ENCODE data around the gene TTC19.

The TTC19 gene

DNA sequence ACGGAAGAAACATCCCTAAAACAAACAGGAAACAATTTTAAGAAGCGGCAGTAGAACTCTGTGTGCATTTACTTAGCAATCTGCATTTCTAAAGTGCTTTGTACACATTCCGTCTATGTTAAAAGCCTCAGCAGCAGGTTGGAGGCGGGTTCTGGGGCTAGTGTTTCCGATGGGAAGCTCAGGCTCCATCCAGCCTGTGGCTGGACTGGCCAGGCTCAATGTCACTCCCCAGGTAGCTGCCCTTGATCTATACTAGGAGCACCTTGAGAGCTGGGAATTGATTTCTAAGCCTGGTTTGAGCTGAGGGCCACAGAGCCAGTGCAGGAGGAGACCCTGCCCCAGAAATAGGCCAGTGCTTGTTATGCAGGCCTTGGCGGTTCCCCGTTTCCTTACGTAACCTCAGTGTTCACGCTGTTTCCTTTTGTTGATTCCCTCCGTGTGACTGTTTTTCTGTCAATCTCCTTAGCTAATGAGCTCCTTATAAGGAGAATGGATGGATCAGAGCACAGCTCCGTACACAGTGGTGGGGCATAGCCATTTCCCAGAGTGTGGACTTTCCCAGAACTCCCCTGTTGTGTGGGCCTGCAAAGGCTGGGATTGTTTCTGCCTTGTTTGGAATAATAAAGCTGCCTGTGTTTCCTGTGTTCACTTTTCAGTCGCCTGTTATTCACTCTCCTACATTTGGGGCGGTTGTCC, 33.3 kb upstream of the TTC19 start:
- TF ChIP-seq, protein P1, sequence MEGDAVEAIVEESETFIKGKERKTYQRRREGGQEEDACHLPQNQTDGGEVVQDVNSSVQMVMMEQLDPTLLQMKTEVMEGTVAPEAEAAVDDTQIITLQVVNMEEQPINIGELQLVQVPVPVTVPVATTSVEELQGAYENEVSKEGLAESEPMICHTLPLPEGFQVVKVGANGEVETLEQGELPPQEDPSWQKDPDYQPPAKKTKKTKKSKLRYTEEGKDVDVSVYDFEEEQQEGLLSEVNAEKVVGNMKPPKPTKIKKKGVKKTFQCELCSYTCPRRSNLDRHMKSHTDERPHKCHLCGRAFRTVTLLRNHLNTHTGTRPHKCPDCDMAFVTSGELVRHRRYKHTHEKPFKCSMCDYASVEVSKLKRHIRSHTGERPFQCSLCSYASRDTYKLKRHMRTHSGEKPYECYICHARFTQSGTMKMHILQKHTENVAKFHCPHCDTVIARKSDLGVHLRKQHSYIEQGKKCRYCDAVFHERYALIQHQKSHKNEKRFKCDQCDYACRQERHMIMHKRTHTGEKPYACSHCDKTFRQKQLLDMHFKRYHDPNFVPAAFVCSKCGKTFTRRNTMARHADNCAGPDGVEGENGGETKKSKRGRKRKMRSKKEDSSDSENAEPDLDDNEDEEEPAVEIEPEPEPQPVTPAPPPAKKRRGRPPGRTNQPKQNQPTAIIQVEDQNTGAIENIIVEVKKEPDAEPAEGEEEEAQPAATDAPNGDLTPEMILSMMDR (IDR thresholded peaks at IDR 0.05; ENCODE audit: control extremely low read depth, extremely low read depth, low read depth, missing control alignments): no peak
- ChIA-PET CTCF (interaction anchor here (0.8 to 1.4 kb wide), 3 partner anchors 31 to 409 kb away, joined by 3 read pairs; no protein-coding TSS in a partner anchor), POLR2A (no interaction called here)
- DNase-seq (ENCODE audit: extremely low spot score): no peak

DNA sequence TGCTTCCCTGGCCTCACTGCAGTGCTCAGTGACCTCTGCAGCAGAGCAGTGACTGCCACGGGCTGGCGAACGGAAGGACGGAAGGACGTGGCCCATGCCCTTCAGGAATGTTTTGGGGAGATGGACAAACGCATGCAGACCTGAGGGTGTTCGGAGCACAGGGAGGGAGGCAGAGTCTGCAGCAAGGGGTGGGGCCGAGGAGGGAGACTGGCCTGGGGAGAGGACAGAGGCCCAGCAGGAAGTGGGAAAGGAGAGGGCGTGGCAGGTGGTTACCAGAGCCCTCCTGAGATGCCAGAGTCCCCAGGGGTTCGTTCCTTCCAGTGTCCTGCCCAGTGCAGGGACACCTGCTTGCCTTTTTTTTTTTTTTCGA, 32.8 kb upstream of the TTC19 start:
- CTCF ChIA-PET: interaction anchor here (0.8 to 1.4 kb wide), 3 partner anchors 31 to 408 kb away, joined by 3 read pairs; no protein-coding TSS in a partner anchor
- no peak for DNase-seq (ENCODE audit: extremely low spot score)
- POLR2A ChIA-PET: no interaction called here

DNA sequence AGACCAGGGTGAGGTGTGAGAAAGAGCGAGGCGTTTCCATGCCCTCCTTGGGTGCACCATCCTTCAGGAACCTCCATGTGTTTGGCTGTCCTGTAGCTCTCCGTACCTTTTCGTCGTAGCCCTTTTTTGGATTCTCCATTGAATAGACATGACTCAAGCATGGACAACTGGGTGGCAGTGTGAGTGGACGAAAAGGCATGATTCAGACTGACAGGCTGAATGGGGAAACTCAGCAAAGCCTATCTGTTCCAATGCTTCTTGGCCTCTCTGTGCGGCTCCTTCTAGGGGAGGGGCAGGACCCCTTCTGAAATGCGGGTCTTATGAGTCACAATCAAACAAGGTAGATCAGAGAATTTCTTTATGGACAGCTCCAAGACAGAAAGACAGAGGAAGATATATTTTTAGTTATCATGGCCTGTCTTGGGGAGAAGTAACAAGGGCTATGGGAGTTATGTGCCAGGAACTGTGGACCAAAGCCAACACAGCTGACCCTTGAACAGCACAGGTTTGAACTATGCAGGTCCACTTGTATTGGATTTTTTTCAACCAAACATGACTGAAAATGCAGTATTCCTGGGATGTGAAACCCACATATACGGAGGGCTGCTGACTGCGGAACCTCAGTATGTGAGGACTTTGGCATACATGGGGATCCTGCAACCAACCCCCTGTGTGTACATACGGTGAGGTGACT, 31.8 kb upstream of the TTC19 start:
- CTCF ChIA-PET: no interaction called here
- TF ChIP-seq, protein P1 (IDR thresholded peaks at IDR 0.05; ENCODE audit: control extremely low read depth, extremely low read depth, low read depth, missing control alignments): no peak
- POLR2A ChIA-PET: no interaction called here
- no peak for DNase-seq (ENCODE audit: extremely low spot score)

More for the DNA sequence above, 32.8 kb upstream of the TTC19 start:
- TF ChIP-seq, protein P1 (IDR thresholded peaks at IDR 0.05; ENCODE audit: control extremely low read depth, extremely low read depth, low read depth, missing control alignments): no peak

DNA sequence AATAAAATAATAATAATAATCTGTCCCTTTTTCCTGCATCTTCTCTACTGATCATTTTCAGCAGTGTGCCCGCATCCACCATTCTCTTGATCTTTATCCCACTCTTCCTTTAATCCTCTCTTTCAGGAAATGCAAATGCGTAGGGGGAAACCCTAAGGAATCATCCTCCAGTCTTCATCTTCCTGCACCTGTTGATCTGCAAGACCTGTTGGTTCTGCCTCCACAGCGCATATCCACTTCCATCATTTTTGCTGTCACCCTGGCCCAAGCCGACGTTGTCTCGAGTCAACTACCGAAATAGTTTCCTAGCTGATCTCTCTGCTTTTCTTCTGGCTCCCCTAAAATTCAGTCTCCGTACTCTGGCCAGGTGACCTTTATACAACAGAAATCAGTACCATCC, 30.2 kb upstream of the TTC19 start:
- DNase-seq (ENCODE audit: extremely low spot score): no peak
- CTCF ChIA-PET: no interaction called here
- POLR2A ChIA-PET: no interaction called here
- TF ChIP-seq, protein P1 (IDR thresholded peaks at IDR 0.05; ENCODE audit: control extremely low read depth, extremely low read depth, low read depth, missing control alignments): no peak

DNA sequence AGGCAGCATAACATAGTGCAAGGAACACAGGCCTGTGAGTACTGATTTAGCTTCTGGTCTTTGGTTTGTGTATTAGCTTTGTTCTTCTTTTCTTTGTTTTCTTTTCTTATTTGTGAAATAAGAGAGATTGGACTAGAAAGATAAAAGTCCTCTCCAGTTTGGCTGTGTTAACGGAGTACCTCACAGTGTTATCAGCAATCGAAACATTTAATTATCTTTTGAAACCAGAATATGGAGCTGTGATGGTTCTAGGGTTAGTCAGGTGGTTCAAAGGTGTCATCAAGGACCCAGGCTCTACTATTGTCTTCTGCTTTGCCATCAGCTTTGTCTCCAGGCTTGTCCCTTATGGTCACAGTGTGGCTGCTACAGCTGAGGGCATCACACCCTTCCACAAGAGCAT, 29.1 kb upstream of the TTC19 start:
- CTCF ChIA-PET: interaction anchor here (1.0 to 2.0 kb wide), 2 partner anchors 12 to 25 kb away, joined by 4 to 5 read pairs; partner anchors contain the start of gene ADORA2B
- POLR2A ChIA-PET: no interaction called here
- DNase-seq (ENCODE audit: extremely low spot score): no peak
- TF ChIP-seq, protein P1 (IDR thresholded peaks at IDR 0.05; ENCODE audit: control extremely low read depth, extremely low read depth, low read depth, missing control alignments): no peak

DNA sequence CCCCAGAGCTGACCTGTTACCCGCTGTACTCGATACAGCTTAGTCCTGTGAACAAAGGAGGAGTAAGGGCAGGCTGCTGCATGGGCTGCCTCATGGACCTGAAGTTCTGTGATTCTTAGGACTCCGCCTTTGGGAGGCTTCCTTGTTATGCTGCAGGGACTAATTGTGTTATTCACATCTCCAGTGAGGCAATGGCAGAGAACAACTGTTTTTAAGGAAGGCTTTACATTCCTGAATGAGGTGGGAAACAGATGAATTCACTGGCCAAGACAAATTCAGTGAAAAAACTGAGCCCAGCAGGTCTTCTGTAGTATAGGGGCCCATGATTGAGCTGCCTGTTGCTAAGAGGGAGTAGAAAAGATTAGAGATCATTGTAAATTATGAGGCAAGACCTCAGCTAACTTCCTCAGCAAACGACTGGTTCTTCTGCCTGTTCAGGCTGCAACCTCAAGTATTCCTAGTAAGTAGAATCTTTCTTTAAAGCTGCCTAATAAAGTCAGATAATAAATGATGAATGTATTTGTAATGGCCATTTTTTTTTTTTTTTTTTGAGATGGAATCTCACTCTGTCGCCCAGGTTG, 28.4 kb upstream of the TTC19 start:
- POLR2A ChIA-PET: no interaction called here
- no peak for DNase-seq (ENCODE audit: extremely low spot score)
- CTCF ChIA-PET: interaction anchor here (1.3 to 2.0 kb wide), 2 partner anchors 11 to 12 kb away, joined by 4 read pairs; no protein-coding TSS in a partner anchor
- TF ChIP-seq, protein P1 (IDR thresholded peaks at IDR 0.05; ENCODE audit: control extremely low read depth, extremely low read depth, low read depth, missing control alignments): no peak

Data from GM10248 (cell line).